HepG2 (cell line): Measurements from ENCODE around the gene PBOV1.

Experiments
- AKNA ChIP-seq: sonication (generic); formaldehyde crosslinking; IDR thresholded peaks from 2 replicates; pipeline ENCODE4 v1.4.0; 2020; ENCODE audit warnings: missing genetic modification reagents, borderline replicate concordance
- CTCF ChIP-seq: sonication (generic); formaldehyde crosslinking; IDR thresholded peaks from 2 replicates; pipeline ENCODE4 v1.5.0; 2020; ENCODE audit warnings: mild to moderate bottlenecking, missing genetic modification reagents, moderate library complexity
- NR3C1 ChIP-seq: sonication (generic); formaldehyde crosslinking; IDR thresholded peaks from 2 replicates; pipeline ENCODE4 v1.4.0; 2020; ENCODE audit warnings: missing genetic modification reagents
- PRDM4 ChIP-seq: sonication (generic); formaldehyde crosslinking; IDR thresholded peaks from 2 replicates; pipeline ENCODE4 v1.9.0; 2021; ENCODE audit warnings: missing genetic modification reagents, borderline replicate concordance
- RBM22 ChIP-seq: fragments of 200-400 bp; formaldehyde crosslinking; optimal IDR thresholded peaks from 2 replicates; pipeline ENCODE3; 2017; ENCODE audit warnings: mild to moderate bottlenecking, low read length, moderate library complexity
- TBP ChIP-seq: sonication (generic); formaldehyde crosslinking; IDR thresholded peaks from 2 replicates; pipeline ENCODE4 v1.5.0; 2020; ENCODE audit warnings: missing genetic modification reagents
- ZNF776 ChIP-seq: sonication (generic); formaldehyde crosslinking; IDR thresholded peaks from 2 replicates; pipeline ENCODE4 v1.4.0; 2020; ENCODE audit warnings: mild to moderate bottlenecking, missing genetic modification reagents
- ZSCAN5A ChIP-seq: sonication (generic); formaldehyde crosslinking; IDR thresholded peaks from 2 replicates; pipeline ENCODE4 v1.8.0; 2022; ENCODE audit warnings: mild to moderate bottlenecking, missing genetic modification reagents, borderline replicate concordance
- ZZZ3 ChIP-seq: sonication (generic); formaldehyde crosslinking; IDR thresholded peaks from 2 replicates; pipeline ENCODE4 v1.4.0; 2020; ENCODE audit warnings: missing genetic modification reagents, mild to moderate bottlenecking, borderline replicate concordance
- TF ChIP-seq, protein P1 (sequence below), 2 experiments: IDR thresholded peaks; 2 replicates each; pipeline ENCODE4 v1.6.1; 2011 to 2012; ENCODE audit warnings: low read length in 2 of 2, borderline replicate concordance in 1 of 2, low read depth in 1 of 2, mild to moderate bottlenecking in 1 of 2, moderate library complexity in 1 of 2

DNA sequence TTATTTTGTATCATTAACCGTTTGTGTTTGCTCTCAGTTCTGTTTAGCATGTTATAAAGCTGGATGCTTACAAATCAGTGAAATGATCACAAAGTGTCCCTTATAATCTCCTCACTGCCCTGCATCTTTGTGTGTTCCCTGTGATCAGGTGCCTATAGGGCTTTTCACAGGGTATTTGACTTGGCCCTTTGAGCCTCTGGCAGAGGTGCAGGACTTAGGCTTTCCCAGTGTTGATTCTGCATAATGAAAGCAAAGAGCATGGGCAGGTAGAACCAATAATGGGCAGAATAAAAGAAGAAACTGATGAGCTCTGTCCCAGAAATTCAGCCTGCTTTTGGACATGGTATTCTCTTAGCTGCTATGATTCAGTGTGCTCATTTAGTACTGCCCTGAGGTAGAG lies 16.9 kb upstream of the PBOV1 start:
- TF ChIP-seq, protein P1, sequence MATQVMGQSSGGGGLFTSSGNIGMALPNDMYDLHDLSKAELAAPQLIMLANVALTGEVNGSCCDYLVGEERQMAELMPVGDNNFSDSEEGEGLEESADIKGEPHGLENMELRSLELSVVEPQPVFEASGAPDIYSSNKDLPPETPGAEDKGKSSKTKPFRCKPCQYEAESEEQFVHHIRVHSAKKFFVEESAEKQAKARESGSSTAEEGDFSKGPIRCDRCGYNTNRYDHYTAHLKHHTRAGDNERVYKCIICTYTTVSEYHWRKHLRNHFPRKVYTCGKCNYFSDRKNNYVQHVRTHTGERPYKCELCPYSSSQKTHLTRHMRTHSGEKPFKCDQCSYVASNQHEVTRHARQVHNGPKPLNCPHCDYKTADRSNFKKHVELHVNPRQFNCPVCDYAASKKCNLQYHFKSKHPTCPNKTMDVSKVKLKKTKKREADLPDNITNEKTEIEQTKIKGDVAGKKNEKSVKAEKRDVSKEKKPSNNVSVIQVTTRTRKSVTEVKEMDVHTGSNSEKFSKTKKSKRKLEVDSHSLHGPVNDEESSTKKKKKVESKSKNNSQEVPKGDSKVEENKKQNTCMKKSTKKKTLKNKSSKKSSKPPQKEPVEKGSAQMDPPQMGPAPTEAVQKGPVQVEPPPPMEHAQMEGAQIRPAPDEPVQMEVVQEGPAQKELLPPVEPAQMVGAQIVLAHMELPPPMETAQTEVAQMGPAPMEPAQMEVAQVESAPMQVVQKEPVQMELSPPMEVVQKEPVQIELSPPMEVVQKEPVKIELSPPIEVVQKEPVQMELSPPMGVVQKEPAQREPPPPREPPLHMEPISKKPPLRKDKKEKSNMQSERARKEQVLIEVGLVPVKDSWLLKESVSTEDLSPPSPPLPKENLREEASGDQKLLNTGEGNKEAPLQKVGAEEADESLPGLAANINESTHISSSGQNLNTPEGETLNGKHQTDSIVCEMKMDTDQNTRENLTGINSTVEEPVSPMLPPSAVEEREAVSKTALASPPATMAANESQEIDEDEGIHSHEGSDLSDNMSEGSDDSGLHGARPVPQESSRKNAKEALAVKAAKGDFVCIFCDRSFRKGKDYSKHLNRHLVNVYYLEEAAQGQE (IDR thresholded peaks at IDR 0.05; ENCODE audit: borderline replicate concordance in 1 of 2, low read depth in 1 of 2, low read length in 2 of 2): no peak
- TF ChIP-seq ZNF776 (CRISPR knock-in tag): no peak
- TF ChIP-seq AKNA (CRISPR knock-in tag): no peak
- TF ChIP-seq NR3C1 (CRISPR knock-in tag): no peak
- TF ChIP-seq ZSCAN5A: no peak
- TF ChIP-seq TBP (CRISPR knock-in tag): no peak
- no peak for TF ChIP-seq PRDM4 (CRISPR knock-in tag)
- TF ChIP-seq RBM22: no peak
- no peak for TF ChIP-seq ZZZ3
- TF ChIP-seq CTCF: no peak
